ENCODE results near the gene HMHB1. TPM values are rescaled to one million over a fixed set of nuclear protein-coding genes. Genes with fewer than 3 reads are reported as not detected.

The HMHB1 gene
- polyA plus RNA-seq, 3 donors from 2014 or later, result not detected

DNA sequence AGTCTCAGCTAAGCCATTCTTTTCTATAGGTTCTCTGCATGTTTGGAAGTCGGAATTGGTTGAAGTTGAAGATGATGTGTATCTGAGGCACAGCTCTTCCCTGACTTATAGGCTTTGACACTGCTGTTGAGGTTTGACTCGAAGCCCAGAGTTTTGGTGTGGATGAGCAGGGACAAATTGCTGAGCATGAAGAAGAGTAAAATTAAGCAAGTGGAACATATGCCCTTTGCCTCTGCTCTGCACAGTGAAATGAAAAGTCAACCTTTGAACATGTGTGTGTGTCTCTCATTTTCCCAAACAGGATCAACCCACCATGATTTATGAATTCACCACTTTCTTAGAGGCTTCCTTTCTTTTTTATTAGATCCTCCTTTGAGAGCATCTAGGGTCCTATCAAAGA is 8.5 kb downstream of the HMHB1 start:
- DNase-seq, result no peak
- peaks cover 0 to 8% (median 0%) of the 10 kb centered on the region in 3 donors for H3K36me3 Mint-ChIP-seq
- no peaks in the 10 kb centered on the region for H3K4me1 Mint-ChIP-seq
- no peak overlapping the region for H3K4me3 Mint-ChIP-seq
- no peak overlapping the region for H3K27ac Mint-ChIP-seq
- H3K27me3 Mint-ChIP-seq (ENCODE audit: low read depth in 3 of 3), result peaks cover 0 to 3% (median 2%) of the 10 kb centered on the region in 3 donors
- peaks cover 0 to 2% (median 0%) of the 10 kb centered on the region in 6 donors for H3K9me3 Mint-ChIP-seq

DNA sequence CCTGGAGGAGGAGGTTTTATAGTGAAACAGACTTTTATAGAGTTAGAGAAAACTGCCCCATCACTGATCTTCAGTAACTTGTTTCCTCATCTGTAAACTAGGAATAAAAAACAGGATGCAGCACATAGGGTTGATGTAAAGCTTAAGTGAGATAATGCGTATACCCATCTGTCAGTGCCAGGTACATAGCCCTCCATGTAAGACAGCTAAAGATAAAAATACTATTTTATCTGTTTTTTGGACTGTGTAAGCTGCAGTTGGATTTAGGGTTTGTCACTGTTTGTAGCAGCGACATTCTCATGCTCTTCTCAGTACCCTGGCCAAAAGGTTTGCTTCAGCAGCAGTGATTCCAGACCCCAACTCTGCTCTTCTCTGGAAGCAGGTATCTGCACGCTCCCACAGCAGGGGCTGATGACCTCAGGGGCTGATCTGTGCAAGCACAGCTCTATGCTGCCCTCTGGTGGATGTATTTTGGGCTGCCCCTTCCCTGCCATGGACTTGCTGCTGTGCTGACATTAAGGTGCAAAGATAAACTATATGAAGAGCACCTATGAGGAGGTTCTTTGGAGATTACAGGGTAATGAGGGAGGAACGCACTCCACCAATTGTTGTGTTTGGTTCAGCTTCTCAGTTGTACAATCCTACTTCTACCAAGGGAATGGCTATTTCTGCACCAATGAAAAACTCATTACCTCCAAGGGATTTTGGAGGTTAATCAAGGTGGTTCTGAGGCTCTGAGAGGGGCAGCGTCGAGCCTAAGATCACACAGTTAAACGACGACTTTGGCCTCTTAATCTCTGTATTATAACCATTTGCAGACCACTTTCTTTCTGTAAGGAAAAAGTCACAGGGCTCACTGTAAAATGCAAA is 13.1 kb downstream of the HMHB1 start:
- H3K4me1 Mint-ChIP-seq, result peaks cover 7 to 11% of the 10 kb centered on the region in 2 donors
- no peak overlapping the region for H3K4me3 Mint-ChIP-seq
- H3K36me3 Mint-ChIP-seq, result peaks cover 0 to 3% (median 0%) of the 10 kb centered on the region in 3 donors
- no peak overlapping the region for H3K27ac Mint-ChIP-seq
- no peaks in the 10 kb centered on the region for H3K9me3 Mint-ChIP-seq
- peaks cover 0 to 2% (median 0%) of the 10 kb centered on the region in 3 donors for H3K27me3 Mint-ChIP-seq (ENCODE audit: low read depth in 3 of 3)
- DNase-seq, result peak; percentile 67 to 76 (median 74)

DNA sequence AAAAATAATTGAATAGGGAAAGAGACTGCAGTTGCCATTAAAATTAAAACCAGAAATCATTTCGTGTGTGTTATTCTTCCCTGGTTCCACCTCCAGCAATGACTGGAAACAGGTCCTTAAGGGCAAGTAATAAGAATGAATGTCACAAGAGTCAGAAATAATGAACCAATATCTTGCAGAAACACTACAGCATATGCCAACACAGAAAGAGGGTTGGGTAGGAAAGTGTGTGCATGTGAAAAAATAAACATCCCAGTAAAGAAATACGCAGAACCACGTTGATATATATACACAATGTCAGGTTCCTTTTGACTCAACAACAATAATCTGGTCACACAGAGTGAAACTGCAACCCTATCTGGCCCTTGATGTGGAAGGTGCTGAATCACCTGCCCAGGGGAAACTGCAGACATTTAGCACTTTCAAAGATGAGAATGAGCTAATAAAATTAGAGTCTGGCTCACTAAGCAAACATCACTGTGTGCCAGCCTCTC is 15.0 kb downstream of the HMHB1 start:
- H3K9me3 Mint-ChIP-seq, result no peaks in the 10 kb centered on the region
- no peak overlapping the region for H3K4me3 Mint-ChIP-seq
- no peak for DNase-seq
- peaks cover 0 to 2% (median 2%) of the 10 kb centered on the region in 3 donors for H3K27me3 Mint-ChIP-seq (ENCODE audit: low read depth in 3 of 3)
- no peaks in the 10 kb centered on the region for H3K36me3 Mint-ChIP-seq
- H3K27ac Mint-ChIP-seq, result no peak overlapping the region
- peaks cover 7 to 11% of the 10 kb centered on the region in 2 donors for H3K4me1 Mint-ChIP-seq

DNA sequence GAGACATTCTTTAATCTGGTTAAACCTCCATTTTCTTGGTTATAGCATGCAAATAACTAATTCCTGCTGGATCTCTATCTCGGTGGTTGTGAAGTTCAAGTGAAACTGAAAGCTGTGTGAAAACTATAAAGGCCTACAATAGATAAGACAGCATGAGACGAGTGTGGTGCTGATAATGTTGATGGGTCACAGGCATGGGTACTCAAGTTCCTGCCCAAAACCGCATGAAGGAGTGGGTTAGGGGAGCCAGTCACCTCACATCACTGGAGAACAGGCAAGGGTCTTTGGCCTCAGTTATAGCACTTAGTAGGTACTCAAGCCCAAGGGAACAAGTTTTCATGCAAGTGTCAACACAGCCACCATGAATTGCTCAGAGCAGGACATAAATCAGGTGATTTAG is 16.7 kb downstream of the HMHB1 start:
- Mint-ChIP-seq H3K9me3 (no peaks in the 10 kb centered on the region), H3K36me3 (no peaks in the 10 kb centered on the region), H3K4me3 (peak overlapping the region in 3 of 5 donors; percentile 8 to 78 (median 41)), H3K27ac (peak overlapping the region; percentile 5 to 79 (median 52)), H3K27me3 (ENCODE audit: low read depth in 3 of 3) (peaks cover 0 to 3% (median 0%) of the 10 kb centered on the region in 3 donors), H3K4me1 (peaks cover 7 to 11% of the 10 kb centered on the region in 2 donors)
- DNase-seq, result peak; percentile 2 to 13 (median 5)

- Mint-ChIP-seq H3K27ac (no peak overlapping the region), H3K36me3 (no peaks in the 10 kb centered on the region), H3K4me1 (peaks cover 7 to 8% of the 10 kb centered on the region in 2 donors), H3K27me3 (ENCODE audit: low read depth in 3 of 3) (peaks cover 0 to 3% (median 0%) of the 10 kb centered on the region in 3 donors), H3K9me3 (no peaks in the 10 kb centered on the region), H3K4me3 (no peak overlapping the region)
- DNase-seq, result no peak
Measured at GRCh38 chr5:143833177-143833576, 21.2 kb downstream of the HMHB1 start.

- Mint-ChIP-seq H3K27me3 (ENCODE audit: low read depth in 3 of 3) (peaks cover 0 to 3% (median 0%) of the 10 kb centered on the region in 3 donors), H3K36me3 (no peaks in the 10 kb centered on the region), H3K9me3 (no peaks in the 10 kb centered on the region), H3K27ac (no peak overlapping the region), H3K4me3 (no peak overlapping the region), H3K4me1 (no peaks in the 10 kb centered on the region)
- DNase-seq, result no peak
Measured at GRCh38 chr5:143835251-143835650, 23.3 kb downstream of the HMHB1 start.

- no peak overlapping the region for H3K4me3 Mint-ChIP-seq
- H3K27me3 Mint-ChIP-seq (ENCODE audit: low read depth in 3 of 3), result peaks cover 0 to 3% (median 0%) of the 10 kb centered on the region in 3 donors
- H3K4me1 Mint-ChIP-seq, result no peaks in the 10 kb centered on the region
Measured at GRCh38 chr5:143836161-143836725, 24.3 kb downstream of the HMHB1 start.

DNA sequence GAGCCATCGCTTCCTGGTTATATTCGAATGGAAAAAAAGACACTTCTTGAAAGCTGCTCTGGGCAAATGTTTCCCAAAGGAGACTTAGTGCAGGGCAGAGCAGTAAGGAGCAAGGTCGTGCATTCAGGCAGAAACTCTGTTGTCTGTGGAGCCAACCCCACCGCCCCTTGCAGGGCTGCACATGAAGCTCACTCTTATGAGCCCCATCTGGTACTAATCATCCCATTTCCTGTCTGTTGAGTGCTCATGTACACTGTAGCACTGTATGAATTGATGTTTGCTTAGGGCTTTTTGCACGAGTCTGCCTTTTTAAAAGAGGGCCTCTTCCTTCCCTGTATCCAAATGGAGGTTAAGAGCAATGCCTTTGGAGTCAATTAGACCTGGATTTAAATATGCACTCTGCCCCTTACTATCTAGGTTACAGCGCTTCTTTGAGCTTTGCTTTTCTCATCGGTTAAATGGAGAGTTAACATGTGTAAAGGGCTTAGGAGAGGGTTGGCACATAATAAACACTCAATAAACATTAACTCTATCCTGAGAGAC is 25.4 kb downstream of the HMHB1 start:
- Mint-ChIP-seq H3K4me3 (no peak overlapping the region), H3K27ac (no peak overlapping the region), H3K9me3 (no peaks in the 10 kb centered on the region), H3K27me3 (ENCODE audit: low read depth in 3 of 3) (no peaks in the 10 kb centered on the region), H3K36me3 (no peaks in the 10 kb centered on the region), H3K4me1 (no peaks in the 10 kb centered on the region)
- DNase-seq, result no peak

More at GRCh38 chr5:143836161-143836725, 24.3 kb downstream of the HMHB1 start:
- Mint-ChIP-seq H3K9me3 (no peaks in the 10 kb centered on the region), H3K27ac (no peak overlapping the region), H3K36me3 (no peaks in the 10 kb centered on the region)
- no peak for DNase-seq

- DNase-seq, result no peak
- Mint-ChIP-seq H3K27me3 (ENCODE audit: low read depth in 3 of 3) (peaks cover 0 to 3% (median 0%) of the 10 kb centered on the region in 3 donors), H3K27ac (no peak overlapping the region), H3K4me3 (no peak overlapping the region), H3K4me1 (no peaks in the 10 kb centered on the region), H3K36me3 (no peaks in the 10 kb centered on the region), H3K9me3 (no peaks in the 10 kb centered on the region)
Measured at GRCh38 chr5:143841446-143841845, 29.5 kb downstream of the HMHB1 start.

- Mint-ChIP-seq H3K9me3 (no peaks in the 10 kb centered on the region), H3K27ac (no peak overlapping the region), H3K4me3 (no peak overlapping the region), H3K36me3 (no peaks in the 10 kb centered on the region), H3K27me3 (ENCODE audit: low read depth in 3 of 3) (peaks cover 0 to 3% (median 0%) of the 10 kb centered on the region in 3 donors), H3K4me1 (no peaks in the 10 kb centered on the region)
- no peak for DNase-seq
Measured at GRCh38 chr5:143842920-143843319, 31.0 kb downstream of the HMHB1 start.

DNA sequence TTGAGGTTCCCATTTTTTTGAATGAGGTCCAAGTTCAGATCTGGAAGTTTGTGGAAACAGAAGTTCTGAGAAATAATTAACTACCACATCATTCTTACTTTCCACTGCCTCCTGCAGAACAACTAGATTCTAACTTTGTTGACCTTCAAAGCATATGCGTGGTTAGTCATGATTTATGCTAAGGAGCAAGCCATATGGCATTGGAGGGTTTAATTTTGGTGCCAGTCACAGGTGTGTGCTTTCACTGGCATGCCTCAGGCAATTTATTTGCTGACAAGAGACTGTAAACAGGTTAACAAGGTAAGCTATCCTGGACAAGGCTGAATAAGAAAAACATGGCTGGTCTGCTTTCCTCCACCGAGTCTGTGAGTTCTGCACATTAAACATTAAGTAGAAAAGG is 31.5 kb downstream of the HMHB1 start:
- Mint-ChIP-seq H3K36me3 (no peaks in the 10 kb centered on the region), H3K4me1 (no peaks in the 10 kb centered on the region), H3K9me3 (no peaks in the 10 kb centered on the region), H3K4me3 (no peak overlapping the region), H3K27me3 (ENCODE audit: low read depth in 3 of 3) (peaks cover 0 to 3% (median 0%) of the 10 kb centered on the region in 3 donors), H3K27ac (no peak overlapping the region)
- no peak for DNase-seq

- no peak for DNase-seq
- peaks cover 0 to 2% (median 0%) of the 10 kb centered on the region in 6 donors for H3K9me3 Mint-ChIP-seq
- no peak overlapping the region for H3K27ac Mint-ChIP-seq
- no peaks in the 10 kb centered on the region for H3K36me3 Mint-ChIP-seq
- no peaks in the 10 kb centered on the region for H3K4me1 Mint-ChIP-seq
- H3K4me3 Mint-ChIP-seq, result peak overlapping the region in 1 of 5 donors; percentile 21
- peaks cover 0 to 5% (median 3%) of the 10 kb centered on the region in 3 donors for H3K27me3 Mint-ChIP-seq (ENCODE audit: low read depth in 3 of 3)
Measured at GRCh38 chr5:143850050-143850683, 38.2 kb downstream of the HMHB1 start.

DNA sequence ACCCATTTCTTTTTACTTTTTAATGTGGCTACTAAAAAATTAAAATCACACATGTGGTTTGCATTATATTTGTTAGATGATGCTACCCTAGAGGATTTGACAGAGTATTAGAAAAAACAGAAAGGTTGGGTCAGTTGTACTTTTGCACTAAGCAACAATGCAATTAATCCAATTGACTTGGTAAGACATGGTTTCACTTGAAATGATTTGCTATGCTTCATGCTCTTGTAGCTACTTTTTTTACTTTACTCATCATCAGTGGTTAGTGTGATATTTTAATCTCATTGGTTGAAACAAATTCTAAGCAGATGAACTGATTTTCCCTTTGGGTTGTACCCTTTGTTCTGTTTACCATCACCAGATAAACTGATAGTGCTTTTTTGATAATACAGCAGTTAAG is 39.4 kb downstream of the HMHB1 start:
- H3K36me3 Mint-ChIP-seq, result no peaks in the 10 kb centered on the region
- H3K27ac Mint-ChIP-seq, result no peak overlapping the region
- H3K4me3 Mint-ChIP-seq, result no peak overlapping the region
- DNase-seq, result no peak
- H3K27me3 Mint-ChIP-seq (ENCODE audit: low read depth in 3 of 3), result peaks cover 0 to 5% (median 3%) of the 10 kb centered on the region in 3 donors
- no peaks in the 10 kb centered on the region for H3K4me1 Mint-ChIP-seq
- H3K9me3 Mint-ChIP-seq, result peaks cover 0 to 2% (median 0%) of the 10 kb centered on the region in 6 donors
